Measurements from ENCODE around the gene CHCHD6.

- TF ChIP-seq POLR2A (IDR thresholded peaks at IDR 0.05; ENCODE audit: low read depth, low read length): no peak
- TF ChIP-seq FOS (IDR thresholded peaks at IDR 0.05; ENCODE audit: borderline replicate concordance, insufficient read depth, low read length): no peak
- TF ChIP-seq CTCF (IDR thresholded peaks at IDR 0.05; ENCODE audit: extremely low read depth in 1 of 2, insufficient read depth in 1 of 2, low read depth in 1 of 2, low read length in 2 of 2): no peak
- TF ChIP-seq POLR2AphosphoS5 (IDR thresholded peaks at IDR 0.05; ENCODE audit: insufficient read depth, low read depth, low read length): no peak
- TF ChIP-seq, protein P1, sequence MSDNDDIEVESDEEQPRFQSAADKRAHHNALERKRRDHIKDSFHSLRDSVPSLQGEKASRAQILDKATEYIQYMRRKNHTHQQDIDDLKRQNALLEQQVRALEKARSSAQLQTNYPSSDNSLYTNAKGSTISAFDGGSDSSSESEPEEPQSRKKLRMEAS (IDR thresholded peaks at IDR 0.05; ENCODE audit: insufficient read depth, insufficient read length): no peak
- TF ChIP-seq EZH2 (IDR thresholded peaks at IDR 0.05; ENCODE audit: borderline replicate concordance, low read depth, low read length, severe bottlenecking): no peak
- TF ChIP-seq JUN (IDR thresholded peaks at IDR 0.05; ENCODE audit: borderline replicate concordance, insufficient read depth, insufficient read length, low read depth): no peak
Measured at GRCh38 chr3:126880901-126881300, 176.9 kb downstream of the CHCHD6 start.

Data from endothelial cell of umbilical vein (primary cell).